Activated CD4-positive, alpha-beta T cell treated with anti-CD3 and anti-CD28 coated beads, Interleukin-2, Interleukin-4, amounts not matched to agents 100 ng/mL and 50 ng/mL, durations not matched to agents 16 hours and 8 hours (primary cell): Measurements from ENCODE around the gene PIGZ.

ENCODE experiments used
- DNase-seq: peaks from one replicate; pipeline ENCODE4 v3.0.0-alpha.2; 2020; ENCODE audit warnings: low spot score

Gene PIGZ

DNA sequence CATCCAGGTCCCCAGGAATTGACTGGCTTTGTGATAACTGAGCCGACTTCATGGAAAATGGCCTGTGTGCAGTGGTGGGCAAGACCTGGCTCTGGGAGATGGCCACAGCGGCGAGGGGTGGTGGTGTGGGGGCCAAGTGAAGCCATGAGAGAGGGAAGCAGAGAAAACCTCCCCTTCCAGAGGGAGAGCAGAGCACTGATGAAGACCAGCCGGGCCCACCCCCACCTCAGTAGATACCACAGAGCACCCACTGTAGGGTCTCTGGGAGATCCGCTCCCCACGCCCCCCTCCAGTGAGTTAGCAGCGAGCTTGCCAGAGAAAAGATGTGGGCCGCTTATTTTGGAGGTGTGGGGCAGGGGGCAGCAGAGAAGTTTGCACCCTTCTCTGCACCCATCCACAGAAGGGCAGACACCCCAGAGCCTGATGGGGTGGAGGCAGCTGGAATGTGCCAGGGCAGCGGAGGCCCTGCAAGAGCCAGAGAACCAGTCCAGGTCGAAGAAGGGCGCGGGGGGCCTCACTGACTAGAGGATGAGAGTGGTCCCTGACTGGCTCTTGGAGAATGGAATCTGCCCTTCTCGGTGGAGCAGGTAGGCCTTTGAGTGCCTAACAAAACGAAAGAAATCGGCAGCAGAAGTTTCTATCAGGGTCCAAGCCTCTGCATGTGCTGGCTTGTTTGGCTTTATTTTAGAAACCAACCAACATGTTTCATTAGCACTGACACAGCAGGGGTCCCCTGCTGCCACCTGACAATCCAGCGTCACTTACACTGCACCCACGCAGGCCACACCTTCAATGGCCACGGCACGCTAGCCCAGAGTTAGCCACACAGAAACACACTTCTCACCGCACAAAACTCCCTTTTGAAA, 32.7 kb upstream of the PIGZ start:
- DNase-seq: no peak

DNA sequence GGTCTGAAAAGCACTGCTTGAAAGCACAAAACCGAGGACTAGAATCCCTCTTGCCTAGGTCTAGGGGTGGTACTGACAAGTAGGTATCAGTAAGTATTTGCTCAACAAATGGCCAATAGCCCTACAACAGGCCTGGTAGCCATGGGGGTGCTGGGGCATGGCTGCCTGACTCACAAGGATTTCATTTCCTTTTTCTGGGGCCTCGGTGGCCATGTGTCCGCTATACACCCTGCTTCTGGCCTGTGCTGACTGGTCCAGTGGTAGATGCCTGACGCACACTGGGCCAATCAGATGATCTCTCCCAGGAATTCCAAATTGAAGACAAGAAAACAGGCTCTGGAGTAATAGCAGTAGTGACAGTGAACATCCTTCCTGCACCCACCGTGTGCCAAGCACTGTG, 31.6 kb upstream of the PIGZ start:
- DNase-seq: no peak

DNA sequence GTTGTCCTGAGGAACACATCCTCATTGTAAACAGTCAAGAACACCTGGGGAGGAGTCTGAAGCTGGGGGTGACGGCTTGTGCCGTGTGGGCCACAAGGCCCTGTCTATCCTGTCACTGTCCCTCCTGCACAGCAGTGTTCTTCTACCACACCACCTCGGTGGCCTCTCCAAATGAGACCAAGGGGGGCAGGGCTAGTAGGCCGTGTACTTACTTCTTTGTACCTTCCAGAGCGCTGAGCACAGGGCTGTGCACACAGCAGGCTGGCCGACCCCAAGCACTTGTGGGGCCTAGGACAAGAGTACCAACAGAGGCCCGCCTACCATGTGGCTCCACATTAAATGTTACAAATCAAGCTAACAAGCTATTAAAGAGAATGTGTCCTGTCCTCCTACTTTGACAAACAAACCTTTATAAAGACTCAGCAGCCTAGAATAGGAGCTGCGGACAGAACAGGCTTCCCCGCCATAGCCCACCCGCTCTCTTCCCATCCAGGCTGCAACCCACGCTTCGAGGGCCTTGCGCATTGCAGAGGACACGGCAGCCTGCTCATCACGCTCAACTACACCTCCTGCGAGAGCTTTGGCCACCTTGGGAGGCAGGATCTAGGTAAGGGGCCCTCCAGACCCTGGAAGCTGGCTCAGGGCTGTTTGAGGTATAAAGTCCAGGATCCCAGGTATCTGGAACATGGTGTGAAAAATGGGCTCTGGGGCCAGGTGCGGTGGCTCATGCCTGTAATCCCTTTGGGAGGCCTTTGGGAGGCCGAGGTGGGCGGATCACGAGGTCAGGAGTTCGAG, 30.5 kb upstream of the PIGZ start:
- DNase-seq: no peak

DNA sequence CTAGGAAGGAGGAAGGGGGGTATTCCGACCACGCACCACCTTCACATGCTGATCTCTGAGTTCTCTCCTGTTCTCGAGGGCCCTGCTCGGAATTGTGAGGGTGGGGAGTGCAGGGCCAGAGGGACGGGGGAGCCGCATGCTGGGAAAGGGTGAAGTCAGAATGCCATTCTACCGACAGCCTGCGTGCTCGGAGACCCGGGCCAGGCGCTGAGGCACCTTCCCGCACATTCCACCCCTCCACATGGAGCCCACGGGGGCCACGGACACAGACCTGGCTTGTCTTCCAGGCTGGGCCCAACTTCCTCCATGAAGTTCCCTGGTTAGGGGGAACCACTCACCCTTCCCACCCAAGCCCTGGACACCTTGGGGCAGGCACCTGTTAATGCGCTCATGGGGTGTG, 28.7 kb upstream of the PIGZ start:
- no peak for DNase-seq

GRCh38 chr3:196996454-196997265, 28.0 kb upstream of the PIGZ start:
- DNase-seq: no peak

DNA sequence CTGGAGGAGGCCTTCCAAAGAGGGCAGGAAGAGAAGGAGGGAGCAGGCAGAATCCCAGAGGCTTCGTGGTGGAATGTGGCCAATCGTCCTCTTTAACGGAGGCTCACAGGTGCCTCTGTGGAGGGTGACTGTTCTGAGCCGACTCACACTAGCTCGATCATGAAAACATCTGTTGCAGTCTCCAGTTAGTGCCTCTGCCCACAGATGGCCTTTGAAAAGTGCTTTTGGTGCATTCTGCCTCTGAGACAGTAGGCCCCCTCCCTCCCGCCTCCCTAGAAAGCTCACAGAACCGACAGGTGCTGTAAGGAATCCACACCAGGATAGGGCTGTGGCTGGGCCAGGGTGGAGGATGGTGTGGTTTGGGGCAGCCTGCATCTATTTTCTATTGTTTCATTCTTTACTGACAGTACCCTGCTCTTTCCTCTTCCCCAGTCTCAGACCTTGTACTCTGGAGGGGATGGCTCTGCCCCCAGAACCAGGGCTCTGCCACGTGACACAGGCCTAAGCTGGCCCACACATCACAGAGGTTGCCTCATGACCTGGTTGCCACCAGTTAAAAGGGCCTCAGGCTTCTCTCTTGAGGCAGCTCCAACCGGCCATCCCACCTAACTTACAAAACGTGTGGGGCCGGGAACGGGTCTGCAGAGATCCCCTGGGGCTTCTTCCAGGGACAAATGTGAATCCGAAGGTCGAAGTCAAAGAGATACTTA, 27.2 kb upstream of the PIGZ start:
- DNase-seq: no peak

DNA sequence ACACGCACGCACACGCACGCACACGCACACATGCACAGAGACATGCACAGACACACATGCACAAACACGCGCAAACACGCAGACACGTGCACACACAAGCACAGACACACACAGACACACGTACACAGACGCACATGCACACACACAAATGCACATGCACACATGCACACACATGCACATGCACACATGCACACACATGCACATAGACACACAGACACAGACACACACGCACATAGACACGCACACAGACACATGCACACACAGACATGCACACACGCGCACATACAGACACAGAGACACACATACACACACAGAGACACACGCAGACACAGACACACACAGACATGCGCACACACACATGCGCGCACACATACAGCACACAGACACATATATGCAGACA, 26.4 kb upstream of the PIGZ start:
- no peak for DNase-seq

DNA sequence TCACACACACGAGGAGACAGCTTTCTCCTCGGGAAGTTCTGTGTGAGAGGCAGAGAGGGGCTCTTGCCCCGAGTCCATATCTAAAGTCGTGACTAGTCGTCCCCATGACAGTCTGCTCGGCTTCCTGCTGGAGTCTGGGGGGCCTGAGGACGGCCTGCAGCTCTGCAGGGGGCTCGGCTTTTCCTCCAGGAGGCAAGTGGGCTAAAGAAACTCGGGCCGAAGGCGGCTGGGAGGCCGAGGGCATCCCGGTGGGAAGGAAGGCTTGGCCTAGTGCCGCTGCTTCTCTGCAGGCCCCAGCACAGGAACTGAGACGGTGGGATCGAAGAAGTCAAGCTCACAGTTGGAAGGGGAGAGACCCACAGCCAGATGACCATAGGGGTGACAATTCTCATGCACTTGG, 25.4 kb upstream of the PIGZ start:
- DNase-seq: no peak

DNA sequence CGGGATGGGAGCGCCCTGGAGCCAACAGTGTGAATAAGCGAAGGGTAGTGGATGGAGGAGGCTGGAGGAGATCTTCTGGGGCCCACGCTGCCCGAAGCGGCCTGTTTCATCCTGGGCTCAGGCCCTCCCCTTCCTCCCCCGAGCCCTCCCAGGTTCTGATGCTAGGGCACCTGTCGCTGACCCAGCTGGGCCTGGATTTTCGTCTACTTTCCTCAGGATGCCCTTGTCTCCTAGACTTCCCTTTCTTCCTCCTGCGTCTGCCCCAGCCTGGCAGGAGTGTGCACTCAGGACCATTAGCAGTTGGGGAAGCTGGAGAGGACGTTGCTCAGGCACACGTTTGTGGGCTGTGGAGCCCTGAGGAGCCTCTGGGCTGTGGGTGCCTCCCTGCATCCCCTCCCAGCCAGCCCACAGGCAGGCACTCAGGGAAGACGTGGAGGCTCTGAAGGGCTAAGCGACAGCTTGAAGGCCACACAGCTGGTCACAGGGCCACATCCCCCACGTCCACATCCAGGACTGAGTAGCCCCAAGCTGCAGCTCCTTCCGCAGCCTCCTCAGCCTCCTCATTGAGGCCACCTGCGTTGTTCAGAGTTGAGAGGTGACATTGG, 23.9 kb upstream of the PIGZ start:
- DNase-seq: no peak

DNA sequence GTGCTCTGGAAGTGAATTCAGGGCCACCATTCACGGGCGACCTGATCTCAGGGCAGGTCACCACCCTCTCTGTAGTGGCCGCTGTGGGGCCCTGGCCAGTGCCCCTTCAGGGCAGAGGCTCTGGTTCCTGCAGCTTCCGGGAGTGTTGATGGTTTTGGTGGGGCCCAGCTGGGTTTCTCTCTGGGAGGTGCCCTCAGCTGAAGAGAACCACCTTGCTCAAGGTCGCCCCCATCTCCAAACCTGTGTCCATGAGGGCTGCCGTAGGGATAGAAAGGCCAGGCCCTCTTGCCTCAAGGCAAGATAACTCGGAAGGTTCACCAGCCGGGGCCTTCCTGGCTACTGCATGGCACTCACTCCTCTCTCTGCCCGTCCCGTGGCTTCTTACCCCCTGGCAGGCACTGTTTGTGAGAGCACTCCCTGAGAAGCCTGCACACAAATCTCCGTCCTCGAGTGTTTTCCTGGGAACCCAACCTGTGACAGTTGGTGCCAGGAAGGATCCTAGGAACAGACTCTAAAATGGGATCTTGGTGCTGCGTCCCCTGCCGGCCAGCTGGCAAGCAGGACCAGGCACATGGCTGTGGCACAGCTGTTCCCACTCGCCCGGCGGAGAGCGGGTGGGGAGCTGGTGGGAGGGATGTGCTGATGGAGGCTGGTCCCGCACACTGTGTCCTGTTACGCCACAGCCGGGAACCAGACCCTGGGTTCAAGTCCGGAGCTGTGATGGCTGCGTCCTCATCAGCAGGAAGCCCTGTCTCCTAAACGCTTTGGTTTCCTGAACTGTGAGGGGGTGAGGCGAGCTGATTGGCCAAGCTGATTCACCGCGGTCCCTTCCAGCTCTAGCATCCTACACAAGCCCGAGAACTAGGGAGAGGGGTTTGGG, 23.2 kb upstream of the PIGZ start:
- no peak for DNase-seq

DNA sequence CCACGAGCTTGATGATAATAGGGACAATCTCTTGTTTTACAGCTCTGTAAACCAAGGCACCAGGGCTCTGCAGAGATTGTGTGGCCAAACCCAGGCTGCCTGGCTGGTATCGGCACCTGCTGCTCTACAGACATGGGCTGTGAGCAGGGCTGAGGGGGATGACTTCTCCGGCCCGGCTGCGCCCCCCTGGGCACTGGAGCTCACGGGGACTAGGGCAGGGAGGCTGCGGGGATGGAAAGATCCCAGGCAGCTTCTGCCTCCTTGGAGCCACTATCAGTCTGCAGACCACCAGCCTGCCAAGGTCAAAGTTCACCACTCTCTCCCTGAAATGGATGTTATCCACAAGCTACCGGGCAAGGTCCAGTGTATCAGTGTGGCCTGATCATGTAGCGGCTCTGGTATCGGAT, 22.0 kb upstream of the PIGZ start:
- no peak for DNase-seq

GRCh38 chr3:196989721-196990262, 21.2 kb upstream of the PIGZ start:
- DNase-seq: no peak

GRCh38 chr3:196988241-196989029, 19.8 kb upstream of the PIGZ start:
- DNase-seq: no peak

GRCh38 chr3:196987022-196987421, 18.4 kb upstream of the PIGZ start:
- no peak for DNase-seq

GRCh38 chr3:196985954-196986885, 17.6 kb upstream of the PIGZ start:
- no peak for DNase-seq

DNA sequence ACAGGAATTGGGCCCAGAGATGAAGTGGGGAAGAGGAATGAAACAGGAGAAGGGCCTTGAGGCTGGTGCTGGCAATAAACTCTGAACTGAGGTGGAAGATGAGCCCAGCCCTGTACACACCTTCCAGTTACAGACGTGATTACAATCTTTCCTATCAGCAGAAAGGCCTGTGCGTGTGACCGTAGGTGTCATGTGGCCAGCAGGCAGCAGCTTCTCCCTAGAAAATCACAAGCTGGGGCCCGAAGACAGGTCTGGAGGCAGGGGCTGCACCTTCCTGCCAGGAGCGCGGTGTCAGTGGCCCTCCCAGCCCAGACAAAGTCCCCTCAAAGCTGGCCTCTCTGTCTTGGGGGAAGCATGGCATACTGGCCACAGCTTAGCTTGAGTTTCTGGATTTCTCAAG, 16.7 kb upstream of the PIGZ start:
- DNase-seq: no peak

DNA sequence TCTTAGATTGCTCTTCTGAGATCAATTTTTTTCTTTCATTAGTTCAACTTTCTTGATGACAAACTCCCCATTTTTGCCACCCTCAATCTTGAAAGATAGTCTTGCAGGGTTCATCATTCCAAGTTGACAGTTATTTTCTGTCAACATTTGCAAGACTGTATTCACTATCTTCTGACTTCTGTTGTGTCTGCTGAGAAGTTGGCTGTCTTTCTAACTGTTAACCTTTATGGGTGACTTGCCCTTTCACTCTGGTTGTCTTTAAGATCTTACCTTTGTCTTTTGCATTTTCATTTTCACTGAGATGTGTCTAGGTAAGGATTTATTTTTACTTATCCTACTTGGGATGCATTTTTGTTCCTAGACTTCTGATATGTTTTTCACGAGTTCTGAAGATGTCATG, 14.6 kb upstream of the PIGZ start:
- no peak for DNase-seq

- DNase-seq: no peak
Measured at GRCh38 chr3:196981657-196982056, 13.0 kb upstream of the PIGZ start.
